ENCODE measurements around the gene IL37.
"Not testable (repeated sequence)": the region's sequence is repeated elsewhere in the genome, so short reads cannot be mapped to it uniquely, and the experiment has no call there.

Gene IL37

GRCh38 chr2:112887964-112888749 lies 22.8 kb upstream of the IL37 start:
- Histone ChIP-seq H3K4me3 (no peak overlapping the region), H3K27ac (no peak overlapping the region)

GRCh38 chr2:112889976-112890375 lies 21.0 kb upstream of the IL37 start:
- Histone ChIP-seq H3K27ac (no peak overlapping the region), H3K4me3 (no peak overlapping the region)

GRCh38 chr2:112891385-112891831 lies 19.6 kb upstream of the IL37 start:
- no peak overlapping the region for H3K4me3 ChIP-seq
- H3K27ac ChIP-seq = no peak overlapping the region

- Histone ChIP-seq H3K27ac (no peak overlapping the region), H3K4me3 (no peak overlapping the region)
Observed at GRCh38 chr2:112893752-112894151, 17.2 kb upstream of the IL37 start.

GRCh38 chr2:112896909-112897623 lies 13.9 kb upstream of the IL37 start:
- no peak overlapping the region for H3K4me3 ChIP-seq
- no peak overlapping the region for H3K27ac ChIP-seq

GRCh38 chr2:112897624-112897978 lies 13.4 kb upstream of the IL37 start:
- Histone ChIP-seq H3K27ac (no peak overlapping the region), H3K4me3 (no peak overlapping the region)

GRCh38 chr2:112901431-112902065 lies 9.4 kb upstream of the IL37 start:
- not testable (repeated sequence) for H3K4me3 ChIP-seq, H3K27ac ChIP-seq

GRCh38 chr2:112902816-112903215 lies 8.1 kb upstream of the IL37 start:
- no peak overlapping the region for H3K27ac ChIP-seq

GRCh38 chr2:112904883-112905282 lies 6.1 kb upstream of the IL37 start:
- Histone ChIP-seq H3K4me3 (no peak overlapping the region), H3K27ac (no peak overlapping the region)

More at GRCh38 chr2:112902816-112903215, 8.1 kb upstream of the IL37 start:
- H3K4me3 ChIP-seq = no peak overlapping the region

GRCh38 chr2:112906276-112906675 lies 4.7 kb upstream of the IL37 start:
- H3K4me3 ChIP-seq = no peak overlapping the region
- no peak overlapping the region for H3K27ac ChIP-seq

GRCh38 chr2:112907001-112907949 lies 3.7 kb upstream of the IL37 start:
- H3K4me3 ChIP-seq = no peak overlapping the region
- no peak overlapping the region for H3K27ac ChIP-seq

GRCh38 chr2:112908559-112908958 lies 2.4 kb upstream of the IL37 start:
- not testable (repeated sequence) for H3K27ac ChIP-seq, H3K4me3 ChIP-seq

GRCh38 chr2:112910219-112910618 lies 746 bp upstream of the IL37 start:
- Histone ChIP-seq H3K27ac (no peak overlapping the region), H3K4me3 (no peak overlapping the region)

GRCh38 chr2:112912403-112912802 lies 1.4 kb downstream of the IL37 start:
- no peak overlapping the region for H3K27ac ChIP-seq

GRCh38 chr2:112915300-112916144 lies 4.6 kb downstream of the IL37 start:
- peak overlapping the region in 2 of 21 experiments; percentile 28 to 53 for H3K27ac ChIP-seq

More at GRCh38 chr2:112912403-112912802, 1.4 kb downstream of the IL37 start:
- H3K4me3 ChIP-seq = no peak overlapping the region

GRCh38 chr2:112916145-112916571 lies 5.2 kb downstream of the IL37 start:
- Histone ChIP-seq H3K4me3 (no peak overlapping the region), H3K27ac (peak overlapping the region in 2 of 21 experiments; percentile 28 to 53)

More at GRCh38 chr2:112915300-112916144, 4.6 kb downstream of the IL37 start:
- no peak overlapping the region for H3K4me3 ChIP-seq

- Histone ChIP-seq H3K27ac (peak overlapping the region in 1 of 21 experiments; percentile 53), H3K4me3 (no peak overlapping the region)
Observed at GRCh38 chr2:112916625-112917247, 5.8 kb downstream of the IL37 start.

- no peak overlapping the region for H3K4me3 ChIP-seq
- no peak overlapping the region for H3K27ac ChIP-seq
Observed at GRCh38 chr2:112917856-112918255, 6.9 kb downstream of the IL37 start.

Data from skin epidermis (tissue), 12 donors.